Measurements from ENCODE around the gene WDR35. TPM values are rescaled to one million over a fixed set of nuclear protein-coding genes. Genes with fewer than 3 reads are reported as not detected.

WDR35 gene
- total RNA-seq, 1 donor from 2014 or later, result 13.6 TPM

DNA sequence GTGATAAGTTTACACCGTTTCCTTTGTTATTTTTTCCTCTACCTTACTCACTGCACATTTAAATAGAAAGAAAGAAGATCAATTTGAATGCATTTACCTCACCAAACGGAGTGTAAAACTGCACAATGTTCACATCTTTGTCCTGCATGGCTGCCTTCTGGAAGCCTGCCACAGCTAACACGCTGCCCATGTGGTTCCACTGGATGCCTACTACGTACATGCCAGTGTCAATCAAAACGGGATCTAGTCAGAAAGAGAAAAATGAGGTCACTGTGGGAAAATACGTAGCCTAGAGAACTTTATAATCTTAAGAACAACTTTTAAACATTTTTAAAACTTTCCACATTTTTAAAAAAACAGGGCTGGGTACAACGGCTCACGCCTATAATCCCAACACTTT is 16.4 kb downstream of the WDR35 start:
- Histone ChIP-seq H3K4me3 (ENCODE audit: low read depth, low read length) (no peak overlapping the region), H3K36me3 (ENCODE audit: control insufficient read depth, insufficient read depth, low read length) (no peaks in the 10 kb centered on the region), H3K27me3 (ENCODE audit: control insufficient read depth, insufficient read depth, low read length) (no peaks in the 10 kb centered on the region)
- DNase-seq (ENCODE audit: low read depth), result no peak
- TF ChIP-seq CTCF (IDR thresholded peaks at IDR 0.05; ENCODE audit: insufficient read depth, low read length, poor library complexity, severe bottlenecking), result no peak

DNA sequence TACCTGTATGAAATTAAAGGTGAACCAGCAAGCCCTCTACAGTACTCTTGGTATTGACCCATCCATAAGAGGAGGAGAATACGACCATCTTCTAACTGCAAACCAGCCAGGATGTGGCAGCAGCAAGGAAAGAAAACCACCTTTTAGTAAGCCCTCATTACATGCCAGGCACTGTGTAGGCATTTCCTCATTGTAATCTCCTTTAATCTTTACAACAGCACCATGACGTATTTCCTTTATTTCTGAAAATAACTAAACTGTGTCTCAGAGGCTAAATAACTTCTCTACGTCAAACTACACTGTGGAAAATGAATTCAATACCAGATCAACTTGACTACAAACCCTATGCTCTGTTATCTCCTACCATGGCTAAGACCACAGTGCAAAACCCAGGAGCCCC is 18.2 kb downstream of the WDR35 start:
- H3K4me3 ChIP-seq (ENCODE audit: low read depth, low read length), result no peak overlapping the region
- no peaks in the 10 kb centered on the region for H3K27me3 ChIP-seq (ENCODE audit: control insufficient read depth, insufficient read depth, low read length)
- no peak for TF ChIP-seq CTCF (IDR thresholded peaks at IDR 0.05; ENCODE audit: insufficient read depth, low read length, poor library complexity, severe bottlenecking)
- H3K36me3 ChIP-seq (ENCODE audit: control insufficient read depth, insufficient read depth, low read length), result no peaks in the 10 kb centered on the region
- DNase-seq (ENCODE audit: low read depth), result no peak

GRCh38 chr2:19963386-19963785 is 26.5 kb downstream of the WDR35 start:
- Histone ChIP-seq H3K4me3 (ENCODE audit: low read depth, low read length) (no peak overlapping the region), H3K27me3 (ENCODE audit: control insufficient read depth, insufficient read depth, low read length) (no peaks in the 10 kb centered on the region), H3K36me3 (ENCODE audit: control insufficient read depth, insufficient read depth, low read length) (no peaks in the 10 kb centered on the region)
- no peak for DNase-seq (ENCODE audit: low read depth)
- TF ChIP-seq CTCF (IDR thresholded peaks at IDR 0.05; ENCODE audit: insufficient read depth, low read length, poor library complexity, severe bottlenecking), result no peak

GRCh38 chr2:19955544-19956422 is 34.1 kb downstream of the WDR35 start:
- Histone ChIP-seq H3K27me3 (ENCODE audit: control insufficient read depth, insufficient read depth, low read length) (no peaks in the 10 kb centered on the region), H3K36me3 (ENCODE audit: control insufficient read depth, insufficient read depth, low read length) (no peaks in the 10 kb centered on the region), H3K4me3 (ENCODE audit: low read depth, low read length) (no peak overlapping the region)
- peak; percentile 34 for DNase-seq (ENCODE audit: low read depth)
- peak; percentile 90 for TF ChIP-seq CTCF (IDR thresholded peaks at IDR 0.05; ENCODE audit: insufficient read depth, low read length, poor library complexity, severe bottlenecking)

GRCh38 chr2:19949071-19949470 is 40.8 kb downstream of the WDR35 start:
- TF ChIP-seq CTCF (IDR thresholded peaks at IDR 0.05; ENCODE audit: insufficient read depth, low read length, poor library complexity, severe bottlenecking), result no peak
- no peaks in the 10 kb centered on the region for H3K36me3 ChIP-seq (ENCODE audit: control insufficient read depth, insufficient read depth, low read length)
- H3K4me3 ChIP-seq (ENCODE audit: low read depth, low read length), result no peak overlapping the region
- DNase-seq (ENCODE audit: low read depth), result no peak
- H3K27me3 ChIP-seq (ENCODE audit: control insufficient read depth, insufficient read depth, low read length), result no peaks in the 10 kb centered on the region

Data from kidney epithelial cell (primary cell).